ENCODE results near the gene SLC36A1. TPM values are rescaled to one million over a fixed set of nuclear protein-coding genes. Genes with fewer than 3 reads are reported as not detected.

SLC36A1 gene
- total RNA-seq, 4 donors from 2014 or later = 4.5 to 7.5 (median 5.9) TPM

GRCh38 chr5:151483176-151483575 is 35.8 kb downstream of the SLC36A1 start:
- Histone ChIP-seq H3K4me1 (no peaks in the 10 kb centered on the region), H3K4me3 (replicated peaks in 1 of 3) (no peak overlapping the region), H3K9me3 (no peaks in the 10 kb centered on the region), H3K27me3 (no peaks in the 10 kb centered on the region), H3K27ac (no peak overlapping the region), H3K36me3 (no peaks in the 10 kb centered on the region)
- intact Hi-C loops (cut with DNase I) = no loop called here
- no peak for DNase-seq
- TF ChIP-seq CTCF (IDR thresholded peaks at IDR 0.05) = no peak
- no peak for TF ChIP-seq POLR2A (IDR thresholded peaks at IDR 0.05)
- 53% methylated on average over 3 of the region's 3 CpGs for WGBS, 2 donors

DNA sequence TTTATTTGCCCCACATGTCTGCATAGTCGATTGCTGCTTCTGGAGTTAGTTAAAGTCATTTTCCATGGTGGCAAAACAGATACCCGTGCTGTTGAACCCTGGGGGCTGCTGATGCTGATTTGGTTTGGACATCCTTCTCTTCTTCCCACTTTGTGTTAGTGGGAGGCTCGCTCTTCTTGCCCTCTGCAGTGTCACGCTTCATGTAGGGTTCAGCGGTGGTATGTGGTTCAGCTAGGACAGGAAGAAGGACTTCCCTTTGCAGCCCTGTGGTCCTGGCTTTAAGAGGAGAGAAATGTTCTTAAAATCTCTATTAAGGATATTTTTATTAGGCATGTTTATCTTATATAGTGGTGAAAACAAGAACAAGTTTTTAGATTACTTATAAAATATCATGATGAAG is 36.2 kb downstream of the SLC36A1 start:
- intact Hi-C loops (cut with DNase I) = no loop called here
- no peak for DNase-seq
- Histone ChIP-seq H3K27ac (no peak overlapping the region), H3K9me3 (no peaks in the 10 kb centered on the region), H3K4me3 (replicated peaks in 1 of 3) (no peak overlapping the region), H3K36me3 (no peaks in the 10 kb centered on the region), H3K27me3 (no peaks in the 10 kb centered on the region), H3K4me1 (no peaks in the 10 kb centered on the region)
- TF ChIP-seq POLR2A (IDR thresholded peaks at IDR 0.05) (no peak), CTCF (IDR thresholded peaks at IDR 0.05) (no peak)
- 62 to 63% methylated on average over 5 of the region's 5 CpGs for WGBS, 2 donors

- Histone ChIP-seq H3K4me1 (no peaks in the 10 kb centered on the region), H3K9me3 (no peaks in the 10 kb centered on the region), H3K27me3 (no peaks in the 10 kb centered on the region), H3K27ac (no peak overlapping the region), H3K4me3 (replicated peaks in 1 of 3) (no peak overlapping the region), H3K36me3 (peaks cover 0 to 5% of the 10 kb centered on the region in 2 donors)
- WGBS, 2 donors = 94 to 95% methylated on average over 7 of the region's 7 CpGs
- TF ChIP-seq POLR2A (IDR thresholded peaks at IDR 0.05) (no peak), CTCF (IDR thresholded peaks at IDR 0.05) (no peak)
- intact Hi-C loops (cut with DNase I) = no loop called here
- no peak for DNase-seq
These were observed 40.1 kb downstream of the SLC36A1 start for GRCh38 chr5:151487544-151487943.

GRCh38 chr5:151490627-151491026 is 43.2 kb downstream of the SLC36A1 start:
- Histone ChIP-seq H3K27me3 (no peaks in the 10 kb centered on the region), H3K4me3 (replicated peaks in 1 of 3) (no peak overlapping the region), H3K4me1 (no peaks in the 10 kb centered on the region), H3K9me3 (no peaks in the 10 kb centered on the region), H3K27ac (no peak overlapping the region), H3K36me3 (peaks cover 0 to 5% of the 10 kb centered on the region in 2 donors)
- TF ChIP-seq CTCF (IDR thresholded peaks at IDR 0.05) (no peak), POLR2A (IDR thresholded peaks at IDR 0.05) (no peak)
- 79 to 87% methylated on average over 5 of the region's 5 CpGs for WGBS, 2 donors
- no peak for DNase-seq
- intact Hi-C loops (cut with DNase I) = no loop called here

GRCh38 chr5:151491062-151491461 is 43.7 kb downstream of the SLC36A1 start:
- no peak for DNase-seq
- Histone ChIP-seq H3K36me3 (peaks cover 0 to 5% of the 10 kb centered on the region in 2 donors), H3K27ac (no peak overlapping the region), H3K9me3 (no peaks in the 10 kb centered on the region), H3K27me3 (no peaks in the 10 kb centered on the region), H3K4me1 (no peaks in the 10 kb centered on the region), H3K4me3 (replicated peaks in 1 of 3) (no peak overlapping the region)
- WGBS, 2 donors = 92 to 94% methylated on average over 3 to 4 of the region's 4 CpGs
- TF ChIP-seq CTCF (IDR thresholded peaks at IDR 0.05) (no peak), POLR2A (IDR thresholded peaks at IDR 0.05) (no peak)
- intact Hi-C loops (cut with DNase I) = no loop called here

Data from thyroid gland (tissue), 4 donors.